Epithelial cell of prostate (primary cell): ENCODE data around the gene KCNK15.

Experiments used
- DNase-seq: peaks from one replicate; pipeline ENCODE4 v3.0.0-alpha.2; 2011; ENCODE audit warnings: low read depth, low spot score
- H3K27ac ChIP-seq: fragments of 450-650 bp; 2 replicates; pipeline ENCODE4 v1.5.1; 2017; ENCODE audit warnings: mild to moderate bottlenecking

The KCNK15 gene

GRCh38 chr20:44733341-44734069, 12.2 kb upstream of the KCNK15 start:
- H3K27ac ChIP-seq = no peak overlapping the region
- no peak for DNase-seq

- DNase-seq = no peak
- H3K27ac ChIP-seq = no peak overlapping the region
Measured at GRCh38 chr20:44734938-44735337, 10.7 kb upstream of the KCNK15 start.

DNA sequence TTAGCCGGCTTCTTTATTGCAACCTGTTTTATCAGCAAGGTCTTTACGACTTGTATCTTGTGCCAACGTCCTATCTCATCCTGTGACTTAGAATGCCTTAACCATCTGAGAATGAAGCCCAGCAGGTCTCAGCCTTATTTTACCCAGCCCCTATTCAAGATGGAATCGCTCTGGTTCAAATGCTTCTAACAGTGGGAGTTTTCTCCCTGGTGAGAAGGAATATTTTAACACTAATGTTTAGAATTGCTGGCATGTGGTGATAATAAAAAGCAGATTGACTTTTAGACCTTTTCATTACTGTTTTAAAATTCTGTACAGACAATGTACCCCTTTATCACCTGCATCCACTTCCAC, 9.9 kb upstream of the KCNK15 start:
- H3K27ac ChIP-seq = no peak overlapping the region
- no peak for DNase-seq

DNA sequence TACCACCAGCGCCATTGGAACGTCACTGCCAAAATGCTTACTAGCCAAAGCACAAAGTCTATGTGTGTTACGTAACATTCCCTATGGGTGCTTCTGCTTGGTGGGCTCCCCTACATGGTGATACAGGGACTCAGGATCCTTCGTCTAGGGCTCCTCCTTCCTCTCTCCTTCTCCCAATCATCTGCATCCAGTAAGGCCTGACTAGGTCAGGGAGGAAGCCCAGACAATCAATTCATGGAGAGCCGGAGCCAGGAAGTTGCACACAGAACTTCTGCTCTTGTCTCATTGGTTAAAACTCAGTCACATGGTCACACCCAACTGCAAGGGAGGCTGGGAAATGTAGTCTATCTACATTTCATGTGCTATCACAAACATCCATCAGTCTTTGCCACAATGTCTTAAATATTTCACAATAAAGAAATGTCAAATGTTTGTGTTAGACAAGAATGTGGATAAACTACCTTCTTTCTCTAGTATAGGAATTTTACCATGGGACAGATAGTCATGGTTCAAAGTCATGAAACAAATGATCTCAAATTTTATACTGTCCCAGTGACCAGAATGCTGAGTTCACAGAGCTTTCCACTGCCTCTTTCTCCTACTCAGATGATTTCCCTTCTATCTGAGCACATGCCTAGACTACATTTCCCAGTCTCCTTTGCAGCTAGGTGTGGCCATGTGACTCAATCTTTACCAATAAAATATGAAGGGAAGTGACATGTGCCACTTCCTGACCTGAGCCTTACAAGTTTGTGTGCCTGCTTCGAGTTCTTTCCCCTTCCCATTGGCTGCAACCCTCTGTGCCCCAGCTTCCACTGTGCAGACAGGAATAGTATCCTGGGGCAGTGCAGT, 9.3 kb upstream of the KCNK15 start:
- no peak overlapping the region for H3K27ac ChIP-seq
- DNase-seq = no peak

DNA sequence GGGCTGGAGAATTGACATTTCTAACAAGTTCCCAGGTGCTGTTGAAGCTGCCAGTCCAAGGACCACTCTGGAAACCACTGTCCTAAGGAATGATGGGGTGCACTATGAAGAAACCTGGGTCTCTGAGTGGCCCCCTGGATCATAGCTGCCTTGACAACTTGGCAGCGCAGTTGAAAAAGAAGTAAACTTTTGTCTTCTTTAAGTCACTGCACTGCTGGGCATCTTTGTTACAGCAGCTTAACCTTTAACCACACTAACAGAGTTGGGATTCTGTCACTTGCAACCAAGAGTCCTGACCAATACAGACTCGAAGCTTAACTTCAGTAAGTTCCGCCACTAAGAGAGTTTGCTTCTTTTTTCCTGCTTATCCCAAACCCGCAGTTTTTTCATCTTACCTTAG, 8.5 kb upstream of the KCNK15 start:
- H3K27ac ChIP-seq = no peak overlapping the region
- DNase-seq = no peak

- no peak for DNase-seq
- H3K27ac ChIP-seq = no peak overlapping the region
Measured at GRCh38 chr20:44738813-44739477, 6.7 kb upstream of the KCNK15 start.

- H3K27ac ChIP-seq = no peak overlapping the region
- no peak for DNase-seq
Measured at GRCh38 chr20:44739942-44740341, 5.7 kb upstream of the KCNK15 start.

DNA sequence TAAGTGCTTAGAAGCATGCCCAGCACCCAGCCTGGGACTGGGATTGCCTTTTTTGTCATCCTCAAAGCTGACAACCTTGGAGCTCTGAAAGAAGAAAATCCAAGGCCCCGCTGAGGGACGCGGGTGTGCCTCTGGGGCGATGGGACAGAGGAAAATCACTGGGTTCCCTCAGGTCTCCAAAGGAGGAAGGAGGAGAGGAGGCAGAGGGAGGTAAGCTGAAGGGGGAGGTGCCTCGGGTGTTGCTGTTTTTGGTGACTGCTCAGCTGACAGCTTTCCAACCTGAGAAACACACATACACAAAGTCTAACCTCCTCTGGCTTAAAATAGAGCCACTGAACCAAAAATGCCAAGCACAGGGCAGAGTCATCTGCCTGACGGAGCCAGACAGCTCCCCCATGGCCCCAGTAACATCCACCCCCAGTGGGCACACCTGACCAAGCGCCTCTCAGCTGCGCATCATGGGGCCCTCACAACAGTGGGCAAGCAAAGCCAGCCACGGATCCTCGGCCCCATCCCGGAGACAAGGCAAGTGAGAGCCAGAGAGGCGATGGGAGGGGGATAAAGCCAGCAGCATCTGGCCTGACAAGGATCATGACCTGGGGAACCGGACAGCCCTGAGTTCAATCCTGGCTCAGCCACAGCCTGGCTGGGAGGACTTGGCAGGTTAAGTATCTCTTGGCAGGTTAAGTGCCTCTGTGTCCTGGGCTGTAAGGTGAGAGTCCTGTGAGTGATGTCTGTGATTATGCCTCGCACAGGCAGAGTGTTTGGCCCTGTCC, 3.2 kb upstream of the KCNK15 start:
- DNase-seq = no peak
- no peak overlapping the region for H3K27ac ChIP-seq

GRCh38 chr20:44743080-44743701, 2.5 kb upstream of the KCNK15 start:
- no peak overlapping the region for H3K27ac ChIP-seq
- DNase-seq = no peak

DNA sequence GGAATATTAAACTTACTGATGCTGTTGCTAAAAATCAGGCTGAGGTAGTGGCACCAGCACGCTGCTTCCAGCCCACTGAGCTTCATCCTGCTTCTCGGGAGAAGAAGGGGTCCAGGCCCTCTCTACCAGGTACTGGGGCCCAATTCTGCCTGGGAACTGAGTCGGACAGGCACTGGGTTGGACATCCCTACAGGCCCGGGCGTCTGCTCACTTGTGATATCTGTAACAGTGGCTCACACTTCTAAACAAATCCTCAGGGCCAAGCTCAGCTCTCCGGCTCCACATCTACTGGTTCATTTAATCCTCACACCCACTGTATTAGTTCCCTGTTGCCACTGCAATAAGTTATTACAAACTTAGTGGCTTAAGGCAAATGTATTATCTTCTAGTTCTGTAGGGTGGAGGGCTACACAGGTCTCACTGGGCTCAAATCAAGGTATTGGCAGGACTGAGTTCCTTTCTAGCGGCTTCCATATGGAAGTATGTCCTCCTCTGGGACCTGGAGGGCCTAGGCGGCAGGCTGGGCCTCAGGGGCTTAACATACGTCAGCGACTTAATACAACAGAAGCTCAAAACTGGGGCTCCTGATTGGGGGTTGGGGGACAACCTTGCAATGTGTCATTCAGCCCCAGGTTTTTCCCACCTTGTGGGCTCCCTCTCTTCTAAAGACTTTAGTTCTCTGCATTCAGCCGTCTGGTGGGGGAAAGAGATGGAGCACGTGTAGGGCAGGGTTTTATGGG, 1.6 kb upstream of the KCNK15 start:
- no peak for DNase-seq

GRCh38 chr20:44745122-44745597, 505 bp upstream of the KCNK15 start:
- H3K27ac ChIP-seq = no peak overlapping the region
- DNase-seq = no peak

More for the DNA sequence above, 1.6 kb upstream of the KCNK15 start:
- no peak overlapping the region for H3K27ac ChIP-seq

DNA sequence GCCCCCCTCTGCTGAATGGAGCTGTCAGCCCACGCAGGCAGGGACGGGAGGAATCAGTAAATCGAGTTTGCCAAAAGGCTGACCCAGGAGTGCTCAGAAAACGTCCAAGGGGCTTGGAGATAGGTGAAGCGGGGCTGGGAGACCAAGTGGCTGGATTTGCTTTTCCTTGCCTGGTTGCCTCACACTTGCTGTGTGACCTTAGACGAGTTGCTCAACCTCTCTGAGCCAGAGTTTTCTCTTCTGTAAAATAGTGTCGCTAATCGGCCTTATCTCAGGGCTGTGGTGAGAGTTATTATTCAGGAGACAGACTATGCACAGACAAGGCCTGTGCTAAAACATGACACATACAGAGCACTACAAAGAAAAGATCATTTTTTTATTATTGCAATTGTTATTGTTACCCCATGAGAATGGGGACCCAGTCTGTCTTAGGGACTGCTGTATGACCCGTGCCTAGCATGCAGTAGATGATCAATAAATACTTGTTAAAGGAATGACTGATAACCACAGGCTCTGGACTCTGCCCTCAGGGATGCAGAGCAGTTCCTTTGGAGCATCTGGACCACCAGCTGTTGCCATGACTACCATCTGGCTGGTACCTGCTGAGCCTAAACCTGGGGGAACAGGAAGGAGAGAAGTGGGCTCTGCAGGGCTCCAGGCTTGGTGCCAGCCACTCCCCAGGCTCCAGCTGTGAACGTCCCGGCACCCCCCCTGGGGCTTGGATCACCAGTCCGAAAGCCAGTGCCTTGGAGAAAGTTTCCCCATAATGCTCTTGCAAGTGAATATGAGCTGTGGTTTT, 901 bp downstream of the KCNK15 start:
- no peak for DNase-seq
- peak overlapping the region; percentile 49 for H3K27ac ChIP-seq

- DNase-seq = peak; percentile 55
Measured at GRCh38 chr20:44747166-44748004, 1.7 kb downstream of the KCNK15 start.

GRCh38 chr20:44748005-44748370, 2.3 kb downstream of the KCNK15 start:
- no peak overlapping the region for H3K27ac ChIP-seq
- no peak for DNase-seq

More at GRCh38 chr20:44747166-44748004, 1.7 kb downstream of the KCNK15 start:
- H3K27ac ChIP-seq = peak overlapping the region; percentile 49

- no peak for DNase-seq
- no peak overlapping the region for H3K27ac ChIP-seq
Measured at GRCh38 chr20:44750081-44750805, 4.6 kb downstream of the KCNK15 start.

GRCh38 chr20:44752099-44752931, 6.7 kb downstream of the KCNK15 start:
- H3K27ac ChIP-seq = no peak overlapping the region
- DNase-seq = no peak
